ENCODE data around the gene NADK2.

The NADK2 gene

GRCh38 chr5:36162810-36163486 is 78.8 kb downstream of the NADK2 start:
- no peak for DNase-seq (ENCODE audit: low read depth)

- no peak for DNase-seq (ENCODE audit: low read depth)
These were observed 80.4 kb downstream of the NADK2 start for GRCh38 chr5:36161361-36161760.

GRCh38 chr5:36160617-36161016 is 81.1 kb downstream of the NADK2 start:
- DNase-seq (ENCODE audit: low read depth): no peak

- peak; percentile 41 for DNase-seq (ENCODE audit: low read depth)
These were observed 83.6 kb downstream of the NADK2 start for GRCh38 chr5:36158144-36158543.

GRCh38 chr5:36156619-36157018 is 85.1 kb downstream of the NADK2 start:
- peak; percentile 72 for DNase-seq (ENCODE audit: low read depth)

GRCh38 chr5:36156121-36156601 is 85.6 kb downstream of the NADK2 start:
- peak; percentile 80 for DNase-seq (ENCODE audit: low read depth)

- DNase-seq (ENCODE audit: low read depth): no peak
These were observed 86.4 kb downstream of the NADK2 start for GRCh38 chr5:36155291-36155690.

- no peak for DNase-seq (ENCODE audit: low read depth)
These were observed 88.0 kb downstream of the NADK2 start for GRCh38 chr5:36153726-36154125.

- DNase-seq (ENCODE audit: low read depth): no peak
These were observed 88.4 kb downstream of the NADK2 start for GRCh38 chr5:36153298-36153677.

GRCh38 chr5:36152324-36153297 is 89.1 kb downstream of the NADK2 start:
- peak; percentile 51 for DNase-seq (ENCODE audit: low read depth)

GRCh38 chr5:36151434-36152323 is 90.0 kb downstream of the NADK2 start, which contains the start of the genes LMBRD2 and SKP2:
LMBRD2 (minus strand) TSS chr5:36151887; CDS start chr5:36143349, 8,538 bp downstream.
SKP2 (plus strand) TSS chr5:36152111; CDS start chr5:36152263, 152 bp downstream.
- peak; percentile 99 for DNase-seq (ENCODE audit: low read depth)

GRCh38 chr5:36150676-36151433 is 90.9 kb downstream of the NADK2 start:
- DNase-seq (ENCODE audit: low read depth): peak; percentile 64

GRCh38 chr5:36147681-36148080 is 94.0 kb downstream of the NADK2 start:
- DNase-seq (ENCODE audit: low read depth): peak; percentile 43

GRCh38 chr5:36146390-36146789 is 95.3 kb downstream of the NADK2 start:
- DNase-seq (ENCODE audit: low read depth): no peak

GRCh38 chr5:36145311-36145710 is 96.4 kb downstream of the NADK2 start:
- DNase-seq (ENCODE audit: low read depth): no peak
